Measurements from ENCODE around the gene LRRC3C. TPM values are rescaled to one million over a fixed set of nuclear protein-coding genes. Genes with fewer than 3 reads are reported as not detected.
"Not testable (repeated sequence)": the region's sequence is repeated elsewhere in the genome, so short reads cannot be mapped to it uniquely, and the experiment has no call there.

Gene LRRC3C
- not detected for total RNA-seq

GRCh38 chr17:39927101-39927928, at the start of gene LRRC3C, which contains the start of gene ORMDL3:
Gene LRRC3C (plus strand): TSS chr17:39927732. CDS start chr17:39941524, 13,792 bp downstream.
Gene ORMDL3 (minus strand): TSS chr17:39927601. CDS start chr17:39924203, 3,398 bp downstream.
- FAIRE-seq (no peak), DNase-seq (ENCODE audit: low spot score in 2 of 2) (peak; percentile 92 to 96)

- FAIRE-seq; DNase-seq (ENCODE audit: low spot score in 2 of 2): not testable (repeated sequence)
Measured at GRCh38 chr17:39886102-39886501, 41.4 kb upstream of the LRRC3C start.

- FAIRE-seq (no peak), DNase-seq (ENCODE audit: low spot score in 2 of 2) (no peak)
Measured at GRCh38 chr17:39887078-39887477, 40.5 kb upstream of the LRRC3C start.

GRCh38 chr17:39889200-39889599, 38.3 kb upstream of the LRRC3C start:
- DNase-seq (ENCODE audit: low spot score in 2 of 2) (no peak), FAIRE-seq (no peak)

- DNase-seq (ENCODE audit: low spot score in 2 of 2) (no peak), FAIRE-seq (no peak)
Measured at GRCh38 chr17:39894681-39895376, 32.7 kb upstream of the LRRC3C start.

GRCh38 chr17:39898088-39898487, 29.4 kb upstream of the LRRC3C start:
- no peak for DNase-seq (ENCODE audit: low spot score in 2 of 2)
- no peak for FAIRE-seq

GRCh38 chr17:39899215-39899614, 28.3 kb upstream of the LRRC3C start:
- DNase-seq (ENCODE audit: low spot score in 2 of 2): no peak
- FAIRE-seq: no peak

GRCh38 chr17:39902027-39902426, 25.5 kb upstream of the LRRC3C start:
- not testable (repeated sequence) for FAIRE-seq; DNase-seq (ENCODE audit: low spot score in 2 of 2)

- DNase-seq (ENCODE audit: low spot score in 2 of 2) (no peak), FAIRE-seq (no peak)
Measured at GRCh38 chr17:39903158-39903884, 24.2 kb upstream of the LRRC3C start.

GRCh38 chr17:39904990-39905288, 22.6 kb upstream of the LRRC3C start:
- FAIRE-seq (no peak), DNase-seq (ENCODE audit: low spot score in 2 of 2) (no peak)

- FAIRE-seq: no peak
Measured at GRCh38 chr17:39908789-39909352, 18.7 kb upstream of the LRRC3C start.

GRCh38 chr17:39913989-39914388, 13.5 kb upstream of the LRRC3C start:
- no peak for DNase-seq (ENCODE audit: low spot score in 2 of 2)
- FAIRE-seq: no peak

More at GRCh38 chr17:39908789-39909352, 18.7 kb upstream of the LRRC3C start:
- no peak for DNase-seq (ENCODE audit: low spot score in 2 of 2)

GRCh38 chr17:39915559-39915958, 12.0 kb upstream of the LRRC3C start:
- FAIRE-seq (no peak), DNase-seq (ENCODE audit: low spot score in 2 of 2) (no peak)

- no peak for FAIRE-seq
- DNase-seq (ENCODE audit: low spot score in 2 of 2): no peak
Measured at GRCh38 chr17:39916918-39917317, 10.6 kb upstream of the LRRC3C start.

GRCh38 chr17:39919087-39919683, 8.3 kb upstream of the LRRC3C start:
- FAIRE-seq (no peak), DNase-seq (ENCODE audit: low spot score in 2 of 2) (no peak)

- no peak for FAIRE-seq
- DNase-seq (ENCODE audit: low spot score in 2 of 2): no peak
Measured at GRCh38 chr17:39920218-39921210, 7.0 kb upstream of the LRRC3C start.

GRCh38 chr17:39921323-39921722, 6.2 kb upstream of the LRRC3C start:
- no peak for DNase-seq (ENCODE audit: low spot score in 2 of 2)
- FAIRE-seq: no peak

GRCh38 chr17:39922006-39922405, 5.5 kb upstream of the LRRC3C start:
- FAIRE-seq: no peak
- DNase-seq (ENCODE audit: low spot score in 2 of 2): no peak

GRCh38 chr17:39923230-39923629, 4.3 kb upstream of the LRRC3C start:
- DNase-seq (ENCODE audit: low spot score in 2 of 2) (no peak), FAIRE-seq (no peak)
